Epithelial cell of proximal tubule (primary cell): ENCODE measurements around the gene MT1X. TPM values are rescaled to one million over a fixed set of nuclear protein-coding genes. Genes with fewer than 3 reads are reported as not detected.
A peak's percentile ranks its signal among the peaks of the same experiment; 100 is the strongest.

Experiments used
- DNase-seq: peaks from one replicate; pipeline ENCODE4 v3.0.0-alpha.2; 2011; ENCODE audit warnings: low read depth
- H3K4me3 ChIP-seq: 2 replicates; pipeline ENCODE4 v1.5.1; 2011; ENCODE audit warnings: low read depth, mild to moderate bottlenecking, low read length
- CTCF ChIP-seq: conservative IDR thresholded peaks from 2 replicates; pipeline ENCODE4 v1.5.1; 2012; ENCODE audit warnings: low read depth, mild to moderate bottlenecking, low read length
- total RNA-seq: library from RNA; depleted of rRNA; stranded (reverse); fragments of >200 nt; gene quantifications from 2 replicates; pipeline ENCODE4 v1.2.3, GENCODE V29; 2015

Gene MT1X
- total RNA-seq, 1 donor from 2014 or later = 132 TPM

DNA sequence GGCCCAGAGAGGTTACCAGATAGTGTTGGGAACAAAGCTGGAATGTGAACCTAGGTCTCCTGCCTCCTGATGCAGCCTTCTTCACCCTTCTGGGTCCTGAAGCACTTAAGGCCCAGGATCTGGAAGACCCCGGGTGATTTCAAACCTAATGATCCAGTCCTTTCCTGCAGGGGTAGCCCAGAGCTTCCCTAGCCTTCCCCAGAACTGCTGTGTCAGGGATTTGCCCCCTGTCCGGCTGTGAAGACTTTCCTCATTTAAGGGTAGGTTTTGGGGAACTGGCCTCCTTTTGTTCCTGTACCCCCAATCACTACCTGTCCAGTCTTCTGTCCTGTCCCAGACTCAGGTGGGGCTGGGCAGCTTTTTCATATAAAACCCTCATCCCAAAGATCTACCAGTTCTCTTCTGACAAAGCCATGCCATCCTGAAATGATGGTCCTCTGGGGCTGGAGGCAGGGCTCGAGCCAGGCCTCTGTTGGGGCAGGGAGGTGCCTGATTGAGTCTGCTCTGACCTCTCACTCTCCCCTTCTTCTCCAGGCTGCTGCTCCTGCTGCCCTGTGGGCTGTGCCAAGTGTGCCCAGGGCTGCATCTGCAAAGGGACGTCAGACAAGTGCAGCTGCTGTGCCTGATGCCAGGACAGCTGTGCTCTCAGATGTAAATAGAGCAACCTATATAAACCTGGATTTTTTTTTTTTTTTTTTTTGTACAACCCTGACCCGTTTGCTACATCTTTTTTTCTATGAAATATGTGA is 1.3 kb downstream of the MT1X start:
- H3K4me3 ChIP-seq = peak overlapping the region; percentile 97
- no peak for DNase-seq
- no peak for TF ChIP-seq CTCF

DNA sequence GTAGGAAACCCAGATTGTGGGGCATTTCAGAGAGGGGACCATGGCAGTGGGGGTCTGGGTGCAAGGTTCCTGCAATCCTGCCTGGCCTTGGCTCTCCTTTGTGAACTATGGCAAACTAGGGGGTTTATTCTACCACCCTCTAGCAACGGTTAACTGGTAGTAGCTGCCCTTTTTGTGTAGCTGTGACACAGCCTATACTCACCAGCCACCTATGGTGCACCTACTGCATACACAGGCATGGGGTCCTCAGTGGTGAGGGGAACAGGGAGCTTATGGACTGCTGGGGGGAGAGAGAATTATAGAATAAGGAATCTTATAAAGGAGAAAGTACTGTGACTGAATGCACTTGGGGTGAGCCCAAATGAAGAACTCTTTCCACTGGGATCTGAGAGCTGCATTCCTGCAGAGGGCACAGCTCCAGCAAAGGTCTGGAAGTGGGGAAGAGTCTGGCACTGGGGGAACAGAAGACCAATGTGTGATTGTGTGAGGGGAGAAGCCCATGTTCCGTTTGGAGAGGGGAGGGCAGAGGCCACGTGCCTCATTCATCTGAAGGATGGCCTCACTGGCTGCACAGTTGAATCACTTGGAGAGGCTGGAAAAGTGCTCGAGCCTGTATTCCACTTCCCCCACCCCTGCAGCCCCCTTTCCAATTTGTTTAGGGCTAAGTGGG is 2.1 kb downstream of the MT1X start:
- no peak for TF ChIP-seq CTCF
- H3K4me3 ChIP-seq = peak overlapping the region; percentile 97
- DNase-seq = no peak

DNA sequence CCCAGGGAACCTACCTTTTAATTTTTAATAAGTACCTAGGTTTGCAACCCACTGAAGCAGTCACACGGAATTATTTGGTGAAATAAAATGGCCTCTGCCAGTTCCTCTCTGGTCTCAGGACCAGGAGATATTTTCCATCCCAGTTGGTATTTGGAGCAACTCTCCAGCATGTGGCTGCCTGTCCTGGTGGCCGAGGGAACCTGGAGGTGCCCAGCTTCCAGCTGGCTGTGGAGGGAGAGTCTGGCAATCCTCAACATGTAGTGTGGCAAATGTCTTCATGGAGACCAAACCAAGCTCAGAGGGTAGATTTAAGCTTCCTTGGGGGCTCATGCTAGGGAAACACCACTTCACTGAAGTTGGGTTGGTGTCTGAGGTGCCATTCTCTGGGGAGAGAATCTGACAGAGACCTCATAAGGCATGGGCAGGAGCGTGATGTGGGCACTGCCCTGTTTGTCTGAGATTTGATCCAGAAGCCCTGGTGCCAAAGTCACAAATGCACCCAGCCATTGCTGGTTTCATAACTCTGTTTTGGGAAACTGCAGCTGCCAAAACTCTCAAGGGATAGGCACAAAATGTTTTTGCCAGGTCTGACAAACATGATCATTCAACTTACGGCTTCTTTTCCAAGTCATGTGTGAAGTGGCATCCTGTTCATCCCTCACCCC is 2.8 kb downstream of the MT1X start:
- DNase-seq = no peak
- peak overlapping the region; percentile 97 for H3K4me3 ChIP-seq
- no peak for TF ChIP-seq CTCF

DNA sequence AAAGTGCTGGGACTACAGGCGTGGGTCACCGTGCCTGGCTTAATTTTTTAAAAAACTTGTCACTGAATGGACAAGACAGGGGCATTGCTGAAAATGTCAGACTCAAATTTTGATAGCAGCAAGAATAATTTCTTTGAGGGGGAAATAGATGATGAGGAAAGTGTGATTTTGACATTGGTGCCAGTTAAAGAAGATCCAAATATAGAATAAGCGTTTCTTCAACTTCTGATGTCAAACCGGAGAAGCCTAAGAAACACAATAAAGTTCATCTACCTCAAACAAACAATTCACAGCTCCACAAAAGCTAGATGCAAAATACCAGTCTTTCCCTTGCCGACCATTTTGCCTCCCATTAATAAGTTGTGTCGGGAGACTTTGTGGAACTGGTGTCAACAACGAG is 4.5 kb downstream of the MT1X start:
- DNase-seq = no peak
- H3K4me3 ChIP-seq = no peak overlapping the region
- no peak for TF ChIP-seq CTCF

- DNase-seq = no peak
- TF ChIP-seq CTCF = no peak
- H3K4me3 ChIP-seq = no peak overlapping the region
Measured at GRCh38 chr16:56688762-56689161, 6.5 kb downstream of the MT1X start.

DNA sequence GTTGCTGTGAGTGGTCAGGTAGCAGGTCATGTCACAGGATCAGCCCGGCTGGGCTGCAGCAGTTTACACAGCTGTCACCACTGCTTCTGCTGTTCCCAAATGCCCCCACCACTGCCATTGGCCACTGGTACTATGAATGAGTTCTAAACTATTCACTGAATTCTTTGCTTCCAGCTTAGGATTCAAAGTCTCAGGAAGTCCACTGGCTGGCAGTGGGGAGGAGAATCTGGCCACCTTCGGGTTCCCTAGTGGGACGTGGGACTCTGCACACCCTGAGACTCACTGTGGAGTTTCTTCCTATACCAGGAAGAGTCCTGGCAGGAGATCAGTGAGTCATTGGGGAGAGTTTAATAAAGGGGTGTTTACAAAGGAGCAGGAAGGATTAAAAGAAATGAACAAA is 6.9 kb downstream of the MT1X start:
- no peak for DNase-seq
- no peak overlapping the region for H3K4me3 ChIP-seq
- TF ChIP-seq CTCF = no peak
